Activated CD4-positive, alpha-beta memory T cell treated with anti-CD3 and anti-CD28 coated beads, Interleukin-2, amount 10 ng/mL, durations not matched to agents 7 days and 5 days (primary cell): ENCODE data around the gene ZDHHC22. TPM values are rescaled to one million over a fixed set of nuclear protein-coding genes. Genes with fewer than 3 reads are reported as not detected.

Experiments
- CTCF ChIA-PET: fragments of 350-600 bp; sonication (Branson Sonifier 250); formaldehyde crosslinking; loops from one replicate; lab custom pipeline; 2021; ENCODE audit warnings: antibody characterized with exemption, inconsistent platforms; lab: Charles Lee
- POLR2A ChIA-PET: fragments of 350-600 bp; sonication (Branson Sonifier 250); formaldehyde crosslinking; loops from one replicate; lab custom pipeline; 2021; ENCODE audit warnings: antibody characterized with exemption; lab: Charles Lee
- DNase-seq: peaks from one replicate; pipeline ENCODE4 v3.0.0-alpha.2; 2020
- H3K27ac Mint-ChIP-seq: one replicate; pipeline ENCODE4 v1.8.0; 2021; ENCODE audit warnings: mild to moderate bottlenecking, mixed read lengths
- H3K27me3 Mint-ChIP-seq: one replicate; pipeline ENCODE4 v1.8.0; 2021; ENCODE audit warnings: mixed read lengths
- H3K36me3 Mint-ChIP-seq: one replicate; pipeline ENCODE4 v1.8.0; 2021; ENCODE audit warnings: low read depth, mixed read lengths
- H3K4me1 Mint-ChIP-seq: one replicate; pipeline ENCODE4 v1.8.0; 2021; ENCODE audit warnings: mixed read lengths
- H3K4me3 Mint-ChIP-seq: one replicate; pipeline ENCODE4 v1.8.0; 2021; ENCODE audit warnings: mild to moderate bottlenecking, mixed read lengths
- H3K9me3 Mint-ChIP-seq: one replicate; pipeline ENCODE4 v1.8.0; 2021; ENCODE audit warnings: mixed read lengths
- total RNA-seq, 2 experiments: library from RNA; stranded (reverse); gene quantifications; one replicate each; pipeline ENCODE4 v1.2.3, GENCODE V29; 2021

ZDHHC22 gene
- total RNA-seq, 2 experiments from 2014 or later = not detected

- H3K27me3 Mint-ChIP-seq = peaks cover 40% of the 10 kb centered on the region
- H3K4me1 Mint-ChIP-seq = no peaks in the 10 kb centered on the region
- H3K36me3 Mint-ChIP-seq = no peaks in the 10 kb centered on the region
- no peaks in the 10 kb centered on the region for H3K9me3 Mint-ChIP-seq
- no peak overlapping the region for H3K27ac Mint-ChIP-seq
- no peak for DNase-seq
- CTCF ChIA-PET = interaction anchor here (0.9 to 4.0 kb wide), 23 partner anchors 9 to 339 kb away, joined by 3 to 64 read pairs (median 4); partner anchors contain the start of genes CIPC and TMED8
- POLR2A ChIA-PET = no interaction called here
- no peak overlapping the region for H3K4me3 Mint-ChIP-seq
These were observed 9.7 kb upstream of the ZDHHC22 start for GRCh38 chr14:77151245-77151644.

GRCh38 chr14:77148510-77149231 lies 7.1 kb upstream of the ZDHHC22 start:
- Mint-ChIP-seq H3K4me3 (no peak overlapping the region), H3K27me3 (peaks cover 45% of the 10 kb centered on the region), H3K36me3 (no peaks in the 10 kb centered on the region), H3K9me3 (no peaks in the 10 kb centered on the region), H3K4me1 (no peaks in the 10 kb centered on the region), H3K27ac (no peak overlapping the region)
- ChIA-PET CTCF (interaction anchor here (0.6 to 2.3 kb wide), 8 partner anchors 14 to 273 kb away, joined by 3 to 12 read pairs (median 4); partner anchors contain the start of gene GSTZ1), POLR2A (no interaction called here)
- DNase-seq = no peak

- Mint-ChIP-seq H3K36me3 (no peaks in the 10 kb centered on the region), H3K4me1 (peaks cover 3% of the 10 kb centered on the region), H3K27ac (no peak overlapping the region), H3K27me3 (peaks cover 58% of the 10 kb centered on the region), H3K9me3 (no peaks in the 10 kb centered on the region), H3K4me3 (no peak overlapping the region)
- no peak for DNase-seq
- ChIA-PET CTCF (interaction anchor here (1.4 kb wide), 1 partner anchor 77 kb away, joined by 3 read pairs; no protein-coding TSS in a partner anchor), POLR2A (no interaction called here)
These were observed 4.6 kb upstream of the ZDHHC22 start for GRCh38 chr14:77145975-77146740.

- Mint-ChIP-seq H3K36me3 (no peaks in the 10 kb centered on the region), H3K4me3 (no peak overlapping the region), H3K9me3 (no peaks in the 10 kb centered on the region), H3K27me3 (peaks cover 69% of the 10 kb centered on the region), H3K4me1 (peaks cover 8% of the 10 kb centered on the region), H3K27ac (no peak overlapping the region)
- no peak for DNase-seq
- POLR2A ChIA-PET = no interaction called here
- CTCF ChIA-PET = interaction anchor here (1.0 to 1.5 kb wide), 2 partner anchors 10 to 171 kb away, joined by 3 read pairs; no protein-coding TSS in a partner anchor
These were observed 3.0 kb upstream of the ZDHHC22 start for GRCh38 chr14:77144412-77145115.

- H3K4me3 Mint-ChIP-seq = no peak overlapping the region
- no peak overlapping the region for H3K27ac Mint-ChIP-seq
- peaks cover 76% of the 10 kb centered on the region for H3K27me3 Mint-ChIP-seq
- POLR2A ChIA-PET = interaction anchor here (1.5 kb wide), 1 partner anchor 19 kb away, joined by 3 read pairs; no protein-coding TSS in a partner anchor
- H3K9me3 Mint-ChIP-seq = no peaks in the 10 kb centered on the region
- DNase-seq = no peak
- H3K36me3 Mint-ChIP-seq = no peaks in the 10 kb centered on the region
- CTCF ChIA-PET = interaction anchor here (1.0 to 3.1 kb wide), 5 partner anchors 8 to 173 kb away, joined by 3 to 9 read pairs (median 3); no protein-coding TSS in a partner anchor
- peaks cover 11% of the 10 kb centered on the region for H3K4me1 Mint-ChIP-seq
These were observed 1.5 kb upstream of the ZDHHC22 start for GRCh38 chr14:77143071-77143470.

- Mint-ChIP-seq H3K9me3 (no peaks in the 10 kb centered on the region), H3K27ac (no peak overlapping the region), H3K4me1 (peaks cover 11% of the 10 kb centered on the region), H3K4me3 (no peak overlapping the region), H3K27me3 (peaks cover 79% of the 10 kb centered on the region), H3K36me3 (no peaks in the 10 kb centered on the region)
- CTCF ChIA-PET = interaction anchor here (0.9 to 3.1 kb wide), 6 partner anchors 8 to 70 kb away, joined by 3 to 9 read pairs (median 4); no protein-coding TSS in a partner anchor
- POLR2A ChIA-PET = interaction anchor here (1.5 kb wide), 1 partner anchor 18 kb away, joined by 3 read pairs; no protein-coding TSS in a partner anchor
- DNase-seq = no peak
These were observed 612 bp upstream of the ZDHHC22 start for GRCh38 chr14:77142005-77142800.

GRCh38 chr14:77140359-77141213 lies 1.0 kb downstream of the ZDHHC22 start:
- H3K27me3 Mint-ChIP-seq = peaks cover 67% of the 10 kb centered on the region
- H3K27ac Mint-ChIP-seq = no peak overlapping the region
- POLR2A ChIA-PET = interaction anchor here (2.0 kb wide), 1 partner anchor 17 kb away, joined by 4 read pairs; no protein-coding TSS in a partner anchor
- peak overlapping the region; percentile 15 for H3K4me3 Mint-ChIP-seq
- CTCF ChIA-PET = interaction anchor here (0.9 to 3.1 kb wide), 6 partner anchors 9 to 176 kb away, joined by 3 to 9 read pairs (median 5); no protein-coding TSS in a partner anchor
- peaks cover 11% of the 10 kb centered on the region for H3K4me1 Mint-ChIP-seq
- H3K36me3 Mint-ChIP-seq = no peaks in the 10 kb centered on the region
- DNase-seq = no peak
- no peaks in the 10 kb centered on the region for H3K9me3 Mint-ChIP-seq

GRCh38 chr14:77139540-77140358 lies 1.8 kb downstream of the ZDHHC22 start:
- Mint-ChIP-seq H3K27me3 (peaks cover 63% of the 10 kb centered on the region), H3K4me3 (peak overlapping the region; percentile 15), H3K4me1 (peaks cover 11% of the 10 kb centered on the region), H3K27ac (no peak overlapping the region), H3K36me3 (no peaks in the 10 kb centered on the region), H3K9me3 (no peaks in the 10 kb centered on the region)
- ChIA-PET CTCF (interaction anchor here (0.7 to 2.9 kb wide), 5 partner anchors 10 to 177 kb away, joined by 3 to 9 read pairs (median 4); no protein-coding TSS in a partner anchor), POLR2A (interaction anchor here (2.0 kb wide), 1 partner anchor 16 kb away, joined by 4 read pairs; no protein-coding TSS in a partner anchor)
- peak; percentile 54 for DNase-seq

GRCh38 chr14:77139022-77139421 lies 2.6 kb downstream of the ZDHHC22 start:
- no peaks in the 10 kb centered on the region for H3K9me3 Mint-ChIP-seq
- ChIA-PET POLR2A (no interaction called here), CTCF (interaction anchor here (1.3 kb wide), 1 partner anchor 177 kb away, joined by 6 read pairs; no protein-coding TSS in a partner anchor)
- no peak overlapping the region for H3K27ac Mint-ChIP-seq
- H3K4me1 Mint-ChIP-seq = peaks cover 11% of the 10 kb centered on the region
- no peaks in the 10 kb centered on the region for H3K36me3 Mint-ChIP-seq
- H3K4me3 Mint-ChIP-seq = no peak overlapping the region
- H3K27me3 Mint-ChIP-seq = peaks cover 64% of the 10 kb centered on the region
- no peak for DNase-seq

GRCh38 chr14:77133720-77134338 lies 7.8 kb downstream of the ZDHHC22 start:
- Mint-ChIP-seq H3K27ac (no peak overlapping the region), H3K9me3 (no peaks in the 10 kb centered on the region), H3K4me3 (no peak overlapping the region), H3K27me3 (peaks cover 54% of the 10 kb centered on the region), H3K36me3 (no peaks in the 10 kb centered on the region), H3K4me1 (no peaks in the 10 kb centered on the region)
- ChIA-PET POLR2A (no interaction called here), CTCF (interaction anchor here (0.9 to 1.8 kb wide), 5 partner anchors 8 to 80 kb away, joined by 3 to 5 read pairs (median 4); no protein-coding TSS in a partner anchor)
- DNase-seq = peak; percentile 70
